Lower leg skin (tissue), 4 donors: ENCODE measurements around the gene MEIOSIN. TPM values are rescaled to one million over a fixed set of nuclear protein-coding genes. Genes with fewer than 3 reads are reported as not detected.

ENCODE experiments used
- DNase-seq, 2 donors: peaks; one replicate each; pipeline ENCODE4 v3.0.0-alpha.2; 2019; ENCODE audit warnings: low spot score in 2 of 2
- H3K4me3 ChIP-seq: fragments of 200-600 bp; sonication (generic); 2 replicates; pipeline ENCODE4 v1.5.1; 2017; ENCODE audit warnings: mild to moderate bottlenecking, low read depth; ENCODE audit not compliant: poor library complexity, severe bottlenecking
- CTCF ChIP-seq, 3 donors: fragments of 450-650 bp; IDR thresholded peaks; one replicate each; pipeline ENCODE4 v1.5.1; 2016; ENCODE audit warnings: antibody characterized with exemption in 3 of 3, mild to moderate bottlenecking in 3 of 3, moderate library complexity in 2 of 3
- POLR2A ChIP-seq, 2 donors: fragments of 450-650 bp; IDR thresholded peaks; one replicate each; pipeline ENCODE4 v1.6.1; 2016 to 2017; ENCODE audit warnings: antibody characterized with exemption in 2 of 2, mild to moderate bottlenecking in 1 of 2, moderate library complexity in 1 of 2
- WGBS, 2 donors: methylation state at CpG; one replicate each; pipeline ENCODE4 v1.1.5; 2018; 5-methylcytosine and 5-hydroxymethylcytosine counted together
- intact Hi-C: fragments of 100-400 bp; cut with DNase I; formaldehyde crosslinking; loops from one replicate; pipeline ENCODE4 v1.15.0; 2023; ENCODE audit warnings: low total_unique reads
- total RNA-seq, 4 donors: library from RNA; depleted of rRNA; stranded (reverse); fragments of >200 nt; gene quantifications; one replicate each; pipeline ENCODE4 v1.1.0, GENCODE V29; 2016

The MEIOSIN gene
- total RNA-seq, 4 donors from 2014 or later = not detected

GRCh38 chr19:45804140-45804958 is 71.1 kb downstream of the MEIOSIN start:
- H3K4me3 ChIP-seq = no peak overlapping the region
- intact Hi-C loops = no loop called here
- WGBS, 2 donors = 89 to 93% methylated on average over 57 of the region's 57 CpGs
- TF ChIP-seq POLR2A (IDR thresholded peaks at IDR 0.05) (no peak), CTCF (IDR thresholded peaks at IDR 0.05) (no peak)
- DNase-seq = no peak

DNA sequence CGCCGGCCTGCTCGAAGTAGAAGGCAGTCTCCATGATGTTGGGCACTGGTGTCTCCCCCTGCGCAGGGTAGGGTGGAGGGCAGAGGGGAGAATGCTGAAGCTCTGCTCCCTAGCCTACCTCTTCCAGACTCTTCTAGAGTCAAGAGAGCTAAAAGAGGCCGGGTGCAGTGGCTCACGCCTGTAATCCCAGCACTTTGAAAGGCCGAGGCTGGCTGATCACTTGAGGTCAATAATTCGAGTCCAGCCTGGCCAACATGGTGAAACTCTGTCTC is 71.7 kb downstream of the MEIOSIN start:
- TF ChIP-seq CTCF (IDR thresholded peaks at IDR 0.05) (no peak), POLR2A (IDR thresholded peaks at IDR 0.05) (no peak)
- DNase-seq = no peak
- intact Hi-C loops = no loop called here
- WGBS, 2 donors = 87 to 90% methylated on average over 8 of the region's 8 CpGs
- no peak overlapping the region for H3K4me3 ChIP-seq

DNA sequence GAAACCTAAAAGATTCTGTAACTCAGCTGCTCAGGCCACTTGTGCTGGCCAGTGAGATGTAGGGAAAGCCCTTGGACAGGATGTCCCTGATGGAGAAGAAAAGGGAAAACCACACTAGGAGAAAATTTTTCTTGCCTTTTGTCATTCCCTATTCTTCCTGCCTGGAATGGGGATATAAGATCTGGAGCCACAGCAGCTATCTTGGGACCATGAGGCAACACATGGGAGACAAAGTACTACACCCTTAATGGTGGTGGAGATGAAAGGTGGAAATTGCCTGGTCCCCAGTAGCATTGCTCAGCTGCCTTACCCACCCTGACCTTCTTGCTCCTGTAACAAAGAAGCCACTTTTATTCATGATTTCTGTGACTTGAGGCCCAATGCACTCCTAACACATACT is 72.5 kb downstream of the MEIOSIN start:
- intact Hi-C loops = no loop called here
- no peak for DNase-seq
- H3K4me3 ChIP-seq = no peak overlapping the region
- TF ChIP-seq CTCF (IDR thresholded peaks at IDR 0.05) (no peak), POLR2A (IDR thresholded peaks at IDR 0.05) (no peak)

DNA sequence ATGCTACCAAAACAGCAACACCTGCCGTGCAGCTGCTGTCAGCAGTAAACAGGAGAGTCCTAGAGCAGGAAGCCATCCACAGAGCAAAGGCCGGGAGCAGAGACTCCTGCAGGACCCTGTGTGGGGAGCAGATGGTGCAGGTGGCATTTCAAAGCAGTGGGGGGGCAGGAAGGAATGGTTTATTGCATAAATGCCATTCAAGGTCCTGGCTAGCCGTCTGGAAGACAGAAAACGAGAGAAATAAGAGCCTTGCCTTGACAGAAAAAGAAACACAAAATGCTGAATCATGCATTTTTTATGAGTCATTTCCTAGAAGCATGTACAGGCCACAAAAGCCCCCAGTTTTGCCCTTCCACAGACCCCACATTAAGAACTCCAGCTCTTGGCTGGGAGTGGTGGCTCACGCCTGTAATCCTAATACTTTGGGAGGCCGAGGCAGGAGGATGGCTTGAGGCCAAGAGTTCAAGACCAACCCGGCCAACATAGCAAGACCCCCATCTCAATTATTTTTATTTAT is 76.5 kb downstream of the MEIOSIN start:
- TF ChIP-seq POLR2A (IDR thresholded peaks at IDR 0.05) = no peak
- TF ChIP-seq CTCF (IDR thresholded peaks at IDR 0.05) = no peak
- no peak for DNase-seq
- intact Hi-C loops = no loop called here
- H3K4me3 ChIP-seq = no peak overlapping the region
- WGBS, 2 donors = 39 to 44% methylated on average over 7 of the region's 7 CpGs

DNA sequence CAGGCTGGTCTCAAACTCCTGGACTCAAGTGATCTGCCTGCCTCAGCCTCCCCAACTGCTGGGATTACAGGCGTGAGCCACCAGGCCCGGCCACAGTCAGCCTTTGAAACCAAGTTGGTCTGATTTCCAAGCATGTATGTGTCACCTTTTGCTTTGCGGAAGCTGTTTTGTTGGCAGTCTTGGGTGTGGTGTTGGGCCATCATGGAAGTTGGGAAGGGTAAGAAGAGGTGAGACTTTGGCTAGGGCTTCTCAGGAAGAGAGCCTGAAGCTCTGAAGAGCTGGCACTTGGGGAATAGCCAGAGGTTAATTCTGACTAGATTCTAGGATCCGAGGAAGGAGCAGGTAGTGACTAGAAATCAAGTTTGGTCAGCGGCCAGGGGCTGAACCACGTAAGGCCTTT is 79.1 kb downstream of the MEIOSIN start:
- TF ChIP-seq CTCF (IDR thresholded peaks at IDR 0.05) (no peak), POLR2A (IDR thresholded peaks at IDR 0.05) (no peak)
- H3K4me3 ChIP-seq = no peak overlapping the region
- no peak for DNase-seq
- 66 to 72% methylated on average over 6 of the region's 6 CpGs for WGBS, 2 donors
- intact Hi-C loops = no loop called here

Other genes with a start within 250 kb of the MEIOSIN start
- 10 to 100 TPM in 1 of 4 donors, 1 to 10 TPM in 3; 6.4 to 11.6 (median 9.0) TPM for gene RTN2, start 236.4 kb upstream of the MEIOSIN start, total RNA-seq
- gene PPM1N, start 235.0 kb upstream of the MEIOSIN start, total RNA-seq = 1 to 10 TPM; 2.9 to 4.7 (median 3.6) TPM
- gene VASP, start 226.0 kb upstream of the MEIOSIN start, total RNA-seq = 10 to 100 TPM; 52.7 to 68.9 (median 56.5) TPM
- 10 to 100 TPM in 3 of 4 donors, 1 to 10 TPM in 1; 4.4 to 15.7 (median 12.7) TPM for gene OPA3, start 148.6 kb upstream of the MEIOSIN start, total RNA-seq
- 1 to 10 TPM in 1 of 4 donors, under 1 TPM in 3; 0.34 to 1.0 (median 0.70) TPM for gene GPR4, start 131.2 kb upstream of the MEIOSIN start, total RNA-seq
- 100 to 1,000 TPM in 1 of 4 donors, 10 to 100 TPM in 3; 85.6 to 101 (median 89.4) TPM for gene EML2, start 94.0 kb upstream of the MEIOSIN start, total RNA-seq
- 1 to 10 TPM; 1.4 to 3.9 (median 2.0) TPM for gene GIPR, start 65.2 kb upstream of the MEIOSIN start, total RNA-seq
- gene SNRPD2, start 41.5 kb upstream of the MEIOSIN start, total RNA-seq = 100 to 1,000 TPM; 144 to 223 (median 161) TPM
- 1 to 10 TPM; 3.4 to 8.7 (median 6.8) TPM for gene QPCTL, start 40.8 kb upstream of the MEIOSIN start, total RNA-seq
- gene FBXO46, start 2.5 kb upstream of the MEIOSIN start, total RNA-seq = 10 to 100 TPM; 22.0 to 26.7 (median 25.4) TPM
- 10 to 100 TPM; 12.6 to 17.3 (median 13.8) TPM for gene SIX5, start 35.8 kb downstream of the MEIOSIN start, total RNA-seq
- 10 to 100 TPM in 3 of 4 donors, 1 to 10 TPM in 1; 8.8 to 20.2 (median 13.8) TPM for gene DMPK, start 49.1 kb downstream of the MEIOSIN start, total RNA-seq
- 10 to 100 TPM; 20.0 to 31.0 (median 28.0) TPM for gene DMWD, start 59.4 kb downstream of the MEIOSIN start, total RNA-seq
- gene RSPH6A, start 81.9 kb downstream of the MEIOSIN start, total RNA-seq = not detected
- 10 to 100 TPM; 30.3 to 62.8 (median 46.6) TPM for gene SYMPK, start 129.7 kb downstream of the MEIOSIN start, total RNA-seq
- under 1 TPM in 1 of 4 donors, not detected in 3; 0.12 TPM for gene FOXA3, start 130.9 kb downstream of the MEIOSIN start, total RNA-seq
- 10 to 100 TPM; 38.9 to 44.0 (median 42.8) TPM for gene IRF2BP1, start 152.7 kb downstream of the MEIOSIN start, total RNA-seq
- 1 to 10 TPM; 2.0 to 8.0 (median 7.2) TPM for gene MYPOP, start 169.2 kb downstream of the MEIOSIN start, total RNA-seq
- gene NANOS2, start 181.3 kb downstream of the MEIOSIN start, total RNA-seq = not detected
- under 1 TPM; 0.25 to 0.91 (median 0.66) TPM for gene NOVA2, start 240.4 kb downstream of the MEIOSIN start, total RNA-seq